Aorta (tissue), 5 donors: ENCODE data around the gene PCDHGA3. TPM values are rescaled to one million over a fixed set of nuclear protein-coding genes. Genes with fewer than 3 reads are reported as not detected.
A peak's percentile ranks its signal among the peaks of the same experiment; 100 is the strongest.
"Not testable (repeated sequence)": the region's sequence is repeated elsewhere in the genome, so short reads cannot be mapped to it uniquely, and the experiment has no call there.

Experiments used
- ATAC-seq: fragments of 200-7000 bp; cut with Tn5 transposase; one replicate; pipeline ENCODE4 v1.9.1; 2022; ENCODE audit warnings: moderate library complexity; ENCODE audit not compliant: low FRiP score
- DNase-seq, 2 donors: peaks; one replicate each; pipeline ENCODE4 v3.0.0-alpha.2; 2020
- H3K27ac ChIP-seq, 2 donors: one replicate each; pipeline ENCODE4 v1.5.1; 2013; ENCODE audit warnings: low read length in 2 of 2, mild to moderate bottlenecking in 2 of 2, moderate library complexity in 2 of 2, control low read depth in 1 of 2, inconsistent platforms in 1 of 2, low read depth in 1 of 2
- H3K27me3 ChIP-seq, 2 donors: one replicate each; pipeline ENCODE4 v1.6.1; 2013; ENCODE audit warnings: control low read depth in 1 of 2, low read length in 1 of 2, mild to moderate bottlenecking in 1 of 2, moderate library complexity in 1 of 2; ENCODE audit not compliant: insufficient read depth in 2 of 2, control insufficient read depth in 1 of 2
- H3K36me3 ChIP-seq, 2 donors: one replicate each; pipeline ENCODE4 v1.6.1; 2013; ENCODE audit warnings: control low read depth in 1 of 2, low read length in 1 of 2, mild to moderate bottlenecking in 1 of 2; ENCODE audit not compliant: insufficient read depth in 2 of 2, control insufficient read depth in 1 of 2
- H3K4me1 ChIP-seq, 2 donors: one replicate each; pipeline ENCODE4 v1.6.1; 2013; ENCODE audit warnings: low read length in 2 of 2, control low read depth in 1 of 2, mild to moderate bottlenecking in 1 of 2, moderate library complexity in 1 of 2; ENCODE audit not compliant: insufficient read depth in 2 of 2, control insufficient read depth in 1 of 2
- H3K4me3 ChIP-seq, 2 donors: one replicate each; pipeline ENCODE4 v1.5.1; 2013; ENCODE audit warnings: low read length in 2 of 2, control low read depth in 1 of 2, mild to moderate bottlenecking in 1 of 2
- H3K9me3 ChIP-seq: one replicate; pipeline ENCODE4 v1.6.1; 2013; ENCODE audit warnings: mild to moderate bottlenecking, low read length; ENCODE audit not compliant: control insufficient read depth
- WGBS, 2 donors: extraction: QIAGEN DNeasy Blood & Tissue Kit; methylation state at CpG; one replicate each; pipeline ENCODE4 v1.1.7; 2013; 5-methylcytosine and 5-hydroxymethylcytosine counted together
- intact Hi-C, 2 donors: fragments of 100-400 bp; cut with DNase I; formaldehyde crosslinking; loops; one replicate each; pipeline versions ENCODE4 v1.14.2 to v1.15.0; 2022
- polyA plus RNA-seq, 2 donors: library from polyadenylated mRNA; stranded (reverse); fragments of 200-250 nt; gene quantifications; one replicate each; pipeline ENCODE4 v1.2.3, GENCODE V29; 2013
- total RNA-seq, 2 donors: library from RNA; stranded (reverse); fragmentation: NEBNext Ultra II Directional; extraction: Animal tissue kit (Norgen Biotek cat#: 25700); gene quantifications; one replicate each; pipeline ENCODE4 v1.2.1, GENCODE V29; 2021
- donor health status: healthy with polysubstance abuse.
- donor health status: Bipolar disorder and iron deficiency.
- donor health status: DM: no; HTN: no; CAD: no.
- donor health status: DM: no; HTN: no; CAD: no.
- donor health status: DM: yes; HTN: yes; CAD: no.

Gene PCDHGA3
- total and polyA plus RNA-seq, 4 donors: 0.50 to 7.4 (median 3.3) TPM

- H3K27me3 ChIP-seq: no peaks in the 10 kb centered on the region
- H3K27ac ChIP-seq: no peak within 1 kb of the TSS
- intact Hi-C loops: loop anchor here in 1 of 2 donors (5.0 kb wide), 1 partner anchor 52 kb away; the partner anchor contains the start of gene PCDHGA11
- H3K36me3 ChIP-seq: no peaks in the 10 kb centered on the region
- H3K4me1 ChIP-seq: no peaks in the 10 kb centered on the region
- DNase-seq: no peak
- 14 to 17% methylated on average over 32 of the region's 32 CpGs for WGBS, 2 donors
- ATAC-seq: no peak
- H3K9me3 ChIP-seq: peaks cover 45% of the 10 kb centered on the region
- no peak within 1 kb of the TSS for H3K4me3 ChIP-seq
These were observed 26.6 kb downstream of the PCDHGA3 start, which contains the start of gene PCDHGB3 for GRCh38 chr5:141369994-141370848. Gene PCDHGB3, plus strand, starts transcription at chr5:141370242. Its CDS starts 153 bp downstream, at chr5:141370395.

DNA sequence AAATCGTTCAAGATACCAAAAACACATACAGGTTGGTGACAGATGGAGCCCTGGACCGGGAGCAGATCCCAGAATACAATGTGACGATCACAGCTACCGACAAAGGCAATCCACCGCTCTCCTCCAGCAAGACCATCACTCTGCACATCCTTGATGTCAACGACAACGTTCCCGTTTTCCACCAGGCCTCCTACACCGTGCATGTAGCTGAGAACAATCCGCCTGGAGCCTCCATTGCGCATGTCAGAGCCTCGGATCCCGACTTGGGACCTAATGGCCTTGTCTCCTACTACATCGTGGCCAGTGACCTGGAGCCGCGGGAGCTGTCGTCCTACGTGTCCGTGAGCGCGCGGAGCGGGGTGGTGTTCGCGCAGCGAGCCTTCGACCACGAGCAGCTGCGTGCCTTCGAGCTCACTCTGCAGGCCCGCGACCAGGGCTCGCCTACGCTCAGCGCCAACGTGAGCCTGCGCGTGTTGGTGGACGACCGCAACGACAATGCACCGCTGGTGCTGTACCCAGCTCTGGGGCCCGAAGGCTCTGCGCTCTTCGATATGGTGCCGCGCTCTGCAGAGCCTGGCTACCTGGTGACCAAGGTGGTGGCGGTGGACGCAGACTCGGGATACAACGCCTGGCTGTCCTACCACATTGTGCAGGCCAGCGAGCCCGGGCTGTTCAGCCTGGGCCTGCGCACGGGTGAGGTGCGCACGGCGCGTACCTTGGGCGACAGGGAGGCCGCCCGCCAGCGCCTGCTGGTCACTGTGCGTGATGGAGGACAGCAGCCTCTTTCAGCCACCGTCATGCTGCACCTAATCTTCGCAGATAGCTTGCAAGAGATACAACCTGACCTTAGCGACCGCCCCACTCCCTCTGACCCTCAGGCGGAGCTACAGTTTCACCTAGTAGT, 28.2 kb downstream of the PCDHGA3 start:
- ATAC-seq: no peak
- Histone ChIP-seq H3K4me1 (no peaks in the 10 kb centered on the region), H3K27ac (no peak overlapping the region), H3K4me3 (no peak overlapping the region), H3K27me3 (no peaks in the 10 kb centered on the region), H3K36me3 (no peaks in the 10 kb centered on the region), H3K9me3 (peaks cover 44% of the 10 kb centered on the region)
- intact Hi-C loops: loop anchor here in 1 of 2 donors (5.0 kb wide), 1 partner anchor 50 kb away; the partner anchor contains the start of gene PCDHGA11
- 23 to 28% methylated on average over 69 of the region's 69 CpGs for WGBS, 2 donors
- no peak for DNase-seq

- H3K27me3 ChIP-seq: no peaks in the 10 kb centered on the region
- H3K4me3 ChIP-seq: no peak within 1 kb of the TSS
- intact Hi-C loops: loop anchor here in 1 of 2 donors (5.0 kb wide), 1 partner anchor 49 kb away; the partner anchor contains the start of gene PCDHGA11
- no peak for ATAC-seq
- H3K36me3 ChIP-seq: no peaks in the 10 kb centered on the region
- peaks cover 45% of the 10 kb centered on the region for H3K9me3 ChIP-seq
- no peak within 1 kb of the TSS for H3K27ac ChIP-seq
- 12 to 13% methylated on average over 27 of the region's 27 CpGs for WGBS, 2 donors
- H3K4me1 ChIP-seq: no peaks in the 10 kb centered on the region
- DNase-seq: peak in 1 of 2 donors; percentile 66
These were observed 30.2 kb downstream of the PCDHGA3 start, which contains the start of gene PCDHGA6 for GRCh38 chr5:141373673-141374317. Gene PCDHGA6, plus strand, starts transcription at chr5:141373891. Its CDS starts 193 bp downstream, at chr5:141374084.

- no peaks in the 10 kb centered on the region for H3K4me1 ChIP-seq
- ATAC-seq (no peak), DNase-seq (no peak)
- no peak overlapping the region for H3K27ac ChIP-seq
- intact Hi-C loops: loop anchor here in 1 of 2 donors (5.0 kb wide), 1 partner anchor 48 kb away; the partner anchor contains the start of gene PCDHGA11
- no peaks in the 10 kb centered on the region for H3K27me3 ChIP-seq
- 48 to 50% methylated on average over 14 of the region's 14 CpGs for WGBS, 2 donors
- no peak overlapping the region for H3K4me3 ChIP-seq
- peaks cover 45% of the 10 kb centered on the region for H3K9me3 ChIP-seq
- no peaks in the 10 kb centered on the region for H3K36me3 ChIP-seq
These were observed 31.0 kb downstream of the PCDHGA3 start for GRCh38 chr5:141374627-141375026.

- ATAC-seq, H3K4me3 ChIP-seq, H3K4me1 ChIP-seq, H3K27ac ChIP-seq, H3K27me3 ChIP-seq, intact Hi-C loops, H3K36me3 ChIP-seq: not testable (repeated sequence)
- peak in 1 of 2 donors; percentile 61 for DNase-seq
- WGBS, 2 donors: 28 to 46% methylated on average over 28 to 43 of the region's 48 CpGs
- peaks cover 39% of the 10 kb centered on the region for H3K9me3 ChIP-seq
These were observed 32.0 kb downstream of the PCDHGA3 start for GRCh38 chr5:141375444-141376155.

GRCh38 chr5:141382469-141383294, 39.1 kb downstream of the PCDHGA3 start, which contains the start of gene PCDHGA7:
Gene PCDHGA7, plus strand, starts transcription at chr5:141382742. Its CDS starts 158 bp downstream, at chr5:141382900.
- intact Hi-C loops: no loop called here
- WGBS, 2 donors: 13 to 14% methylated on average over 37 of the region's 37 CpGs
- H3K4me3 ChIP-seq: no peak within 1 kb of the TSS
- peaks cover 20% of the 10 kb centered on the region for H3K9me3 ChIP-seq
- peak in 1 of 2 donors; percentile 58 for DNase-seq
- H3K27ac ChIP-seq: no peak within 1 kb of the TSS
- no peaks in the 10 kb centered on the region for H3K27me3 ChIP-seq
- H3K36me3 ChIP-seq: no peaks in the 10 kb centered on the region
- H3K4me1 ChIP-seq: no peaks in the 10 kb centered on the region
- no peak for ATAC-seq

DNA sequence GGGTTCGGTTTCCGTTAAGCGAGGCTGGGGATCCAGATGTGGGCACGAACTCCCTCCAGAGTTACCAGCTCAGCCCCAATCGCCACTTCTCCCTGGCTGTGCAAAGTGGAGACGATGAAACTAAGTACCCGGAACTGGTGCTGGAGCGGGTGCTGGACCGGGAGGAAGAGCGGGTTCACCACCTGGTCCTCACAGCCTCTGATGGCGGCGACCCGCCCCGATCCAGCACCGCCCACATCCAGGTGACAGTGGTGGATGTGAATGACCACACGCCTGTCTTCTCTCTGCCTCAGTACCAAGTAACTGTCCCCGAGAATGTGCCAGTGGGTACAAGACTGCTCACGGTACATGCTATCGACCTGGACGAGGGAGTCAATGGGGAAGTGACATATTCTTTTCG, 39.7 kb downstream of the PCDHGA3 start:
- Histone ChIP-seq H3K4me3 (no peak overlapping the region), H3K36me3 (no peaks in the 10 kb centered on the region), H3K9me3 (peaks cover 20% of the 10 kb centered on the region), H3K27me3 (no peaks in the 10 kb centered on the region), H3K27ac (no peak overlapping the region), H3K4me1 (no peaks in the 10 kb centered on the region)
- intact Hi-C loops: no loop called here
- ATAC-seq (no peak), DNase-seq (peak in 1 of 2 donors; percentile 43)
- 27 to 37% methylated on average over 21 of the region's 21 CpGs for WGBS, 2 donors
